Heart left ventricle (tissue), 13 donors: ENCODE measurements around the gene VDAC2.

Experiments
- POLR2A ChIP-seq, 2 donors: fragments of 450-650 bp; IDR thresholded peaks; one replicate each; pipeline ENCODE4 v1.6.1; 2017; ENCODE audit warnings: antibody characterized with exemption in 2 of 2, mild to moderate bottlenecking in 2 of 2, moderate library complexity in 2 of 2
- TF ChIP-seq, protein P1 (sequence below), 12 donors: fragments of 200-600 bp; sonication (generic) in 4 of 12; IDR thresholded peaks; one replicate each; pipeline versions ENCODE4 v1.5.0 to v1.8.0; 2018 to 2022; ENCODE audit warnings: antibody characterized with exemption in 12 of 12, mild to moderate bottlenecking in 5 of 12
- donor health status: ischemic (EF 13 %, LVEDD 7.1; RV severe dilation, severe dysfunction).
- donor health status: DM: no; HTN: yes; CAD: no.
- donor health status: DM: no; HTN: no; CAD: no.
- donor health status: ischemic (EF 25% LVEDD 6.9; RV normal size, moderate dysfunction).
- donor health status: ischemic (EF 25% LVEDD 5.7; RV mildly dilated, moderate dysfunction).
- donor health status: ischemic (EF 35%, LVEDD 5.7; RV mildly dilated, moderate dysfunction).
- donor health status: nonischemic (EF 11% LVEDD 7.7; RV severe dilation, severe dysfunction).
- donor health status: DM: yes; HTN: yes; CAD: no.
- donor health status: PGD.
- donor health status: ischemic (EF 29% LVEDD 5.4; RV normal size, mild dysfunction).
- donor health status: nonischemic (EF 23%, LVEDD 6.1; RV moderate dilation, normal function).

DNA sequence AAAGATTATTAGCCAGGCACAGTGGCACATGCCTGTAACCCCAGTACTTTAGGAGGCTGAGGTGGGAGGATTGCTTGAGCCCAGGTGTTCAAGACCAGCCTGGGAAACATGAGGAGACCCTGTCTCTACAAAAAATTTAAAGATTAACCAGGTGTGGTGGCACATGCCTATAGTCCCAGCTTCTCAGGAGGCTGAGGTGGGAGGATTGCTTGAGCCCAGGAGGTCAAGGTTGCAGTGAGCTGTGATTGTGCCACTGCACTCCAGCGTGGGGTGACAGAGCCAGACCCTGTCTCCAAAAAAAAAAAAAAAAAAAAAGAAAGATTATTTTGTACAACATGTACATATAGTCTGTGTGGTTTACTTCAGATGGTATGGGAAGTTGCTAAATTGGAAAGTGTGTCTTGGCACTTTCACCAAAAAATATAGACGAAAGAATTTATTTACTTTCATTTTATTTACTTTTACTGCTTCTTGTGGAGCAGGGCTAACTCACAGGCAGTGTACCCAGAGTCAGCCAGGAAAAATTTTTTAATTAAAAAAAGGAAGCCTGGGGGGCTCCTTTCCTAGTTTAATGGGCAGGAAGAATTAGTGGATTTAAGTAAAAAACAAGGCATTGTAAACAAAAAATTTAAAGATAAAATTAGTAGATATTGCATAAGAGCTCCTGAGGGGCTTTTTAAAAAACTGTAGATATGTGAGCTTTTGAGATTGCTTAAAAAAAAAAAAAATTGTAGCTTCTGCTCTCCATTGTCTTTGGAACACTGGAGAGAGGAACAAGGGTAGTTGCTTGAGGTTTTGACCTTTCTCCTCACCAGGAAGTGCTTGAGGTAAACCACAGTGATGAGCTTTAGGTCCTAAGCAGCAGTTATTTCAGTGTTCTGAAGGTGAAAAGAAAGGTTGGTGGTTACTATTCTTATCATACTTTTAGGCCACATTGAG, 44.6 kb upstream of the VDAC2 start:
- TF ChIP-seq POLR2A (IDR thresholded peaks at IDR 0.05) = no peak
- TF ChIP-seq, protein P1, sequence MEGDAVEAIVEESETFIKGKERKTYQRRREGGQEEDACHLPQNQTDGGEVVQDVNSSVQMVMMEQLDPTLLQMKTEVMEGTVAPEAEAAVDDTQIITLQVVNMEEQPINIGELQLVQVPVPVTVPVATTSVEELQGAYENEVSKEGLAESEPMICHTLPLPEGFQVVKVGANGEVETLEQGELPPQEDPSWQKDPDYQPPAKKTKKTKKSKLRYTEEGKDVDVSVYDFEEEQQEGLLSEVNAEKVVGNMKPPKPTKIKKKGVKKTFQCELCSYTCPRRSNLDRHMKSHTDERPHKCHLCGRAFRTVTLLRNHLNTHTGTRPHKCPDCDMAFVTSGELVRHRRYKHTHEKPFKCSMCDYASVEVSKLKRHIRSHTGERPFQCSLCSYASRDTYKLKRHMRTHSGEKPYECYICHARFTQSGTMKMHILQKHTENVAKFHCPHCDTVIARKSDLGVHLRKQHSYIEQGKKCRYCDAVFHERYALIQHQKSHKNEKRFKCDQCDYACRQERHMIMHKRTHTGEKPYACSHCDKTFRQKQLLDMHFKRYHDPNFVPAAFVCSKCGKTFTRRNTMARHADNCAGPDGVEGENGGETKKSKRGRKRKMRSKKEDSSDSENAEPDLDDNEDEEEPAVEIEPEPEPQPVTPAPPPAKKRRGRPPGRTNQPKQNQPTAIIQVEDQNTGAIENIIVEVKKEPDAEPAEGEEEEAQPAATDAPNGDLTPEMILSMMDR (IDR thresholded peaks at IDR 0.05) = no peak
